Fibroblast of the aortic adventitia (primary cell): Measurements from ENCODE around the gene CCDC136. TPM values are rescaled to one million over a fixed set of nuclear protein-coding genes. Genes with fewer than 3 reads are reported as not detected.

Experiments
- DNase-seq: peaks from one replicate; pipeline ENCODE4 v3.0.0-alpha.2; 2010; ENCODE audit warnings: low read depth
- H3K4me3 ChIP-seq: 2 replicates; pipeline ENCODE4 v1.5.1; 2011; ENCODE audit warnings: low read depth, mild to moderate bottlenecking, control low read depth, low read length, moderate library complexity
- CTCF ChIP-seq: IDR thresholded peaks from 2 replicates; pipeline ENCODE4 v1.5.1; 2011; ENCODE audit warnings: mild to moderate bottlenecking, low read length, control low read depth, inconsistent platforms; ENCODE audit not compliant: insufficient read depth
- total RNA-seq: library from RNA; depleted of rRNA; stranded (reverse); fragments of >200 nt; gene quantifications from 2 replicates; pipeline ENCODE4 v1.2.3, GENCODE V29; 2012; ENCODE audit warnings: low replicate concordance

Gene CCDC136
- total RNA-seq, 1 donor, result 9.9 TPM

GRCh38 chr7:128863433-128863989 lies 71.7 kb downstream of the CCDC136 start:
- peak; percentile 79 for DNase-seq
- peak; percentile 70 for TF ChIP-seq CTCF
- H3K4me3 ChIP-seq, result peak overlapping the region; percentile 81

GRCh38 chr7:128865303-128865702 lies 73.5 kb downstream of the CCDC136 start:
- H3K4me3 ChIP-seq, result no peak overlapping the region
- TF ChIP-seq CTCF, result no peak
- no peak for DNase-seq

- no peak for DNase-seq
- no peak for TF ChIP-seq CTCF
- H3K4me3 ChIP-seq, result no peak overlapping the region
Measured at GRCh38 chr7:128865996-128866877, 74.5 kb downstream of the CCDC136 start.

- DNase-seq, result no peak
- TF ChIP-seq CTCF, result no peak
- H3K4me3 ChIP-seq, result no peak overlapping the region
Measured at GRCh38 chr7:128867241-128867640, 75.5 kb downstream of the CCDC136 start.

GRCh38 chr7:128867842-128868623 lies 76.3 kb downstream of the CCDC136 start:
- no peak for TF ChIP-seq CTCF
- no peak for DNase-seq
- no peak overlapping the region for H3K4me3 ChIP-seq

GRCh38 chr7:128868624-128869137 lies 76.9 kb downstream of the CCDC136 start:
- no peak for TF ChIP-seq CTCF
- peak overlapping the region; percentile 54 for H3K4me3 ChIP-seq
- DNase-seq, result no peak
